HG03439 (cell line): ENCODE data around the gene HS6ST3.

Experiments used
- ATAC-seq: cut with Tn5 transposase; IDR thresholded peaks from one replicate; pipeline ENCODE4 v1.9.1; 2021; ENCODE audit warnings: mild to moderate bottlenecking, moderate library complexity; ENCODE audit not compliant: unreplicated experiment

The HS6ST3 gene

GRCh38 chr13:96700657-96701056 lies 610.8 kb downstream of the HS6ST3 start:
- no peak for ATAC-seq

- ATAC-seq: no peak
Measured at GRCh38 chr13:96707146-96707545, 617.2 kb downstream of the HS6ST3 start.

- ATAC-seq: no peak
Measured at GRCh38 chr13:96710166-96710862, 620.4 kb downstream of the HS6ST3 start.

GRCh38 chr13:96720446-96720845 lies 630.5 kb downstream of the HS6ST3 start:
- ATAC-seq: no peak

GRCh38 chr13:96726651-96727050 lies 636.7 kb downstream of the HS6ST3 start:
- ATAC-seq: no peak

GRCh38 chr13:96728463-96728862 lies 638.6 kb downstream of the HS6ST3 start:
- no peak for ATAC-seq

GRCh38 chr13:96730676-96731075 lies 640.8 kb downstream of the HS6ST3 start:
- no peak for ATAC-seq

- ATAC-seq: no peak
Measured at GRCh38 chr13:96734499-96734898, 644.6 kb downstream of the HS6ST3 start.

- ATAC-seq: no peak
Measured at GRCh38 chr13:96741779-96742178, 651.9 kb downstream of the HS6ST3 start.

GRCh38 chr13:96743296-96744089 lies 653.6 kb downstream of the HS6ST3 start:
- ATAC-seq: no peak

GRCh38 chr13:96744367-96745331 lies 654.7 kb downstream of the HS6ST3 start:
- no peak for ATAC-seq

- ATAC-seq: no peak
Measured at GRCh38 chr13:96746886-96747285, 657.0 kb downstream of the HS6ST3 start.

GRCh38 chr13:96749825-96750224 lies 659.9 kb downstream of the HS6ST3 start:
- no peak for ATAC-seq

- no peak for ATAC-seq
Measured at GRCh38 chr13:96751089-96751488, 661.2 kb downstream of the HS6ST3 start.

GRCh38 chr13:96762876-96763275 lies 673.0 kb downstream of the HS6ST3 start:
- ATAC-seq: no peak

GRCh38 chr13:96766306-96766705 lies 676.4 kb downstream of the HS6ST3 start:
- ATAC-seq: no peak

GRCh38 chr13:96768524-96768923 lies 678.6 kb downstream of the HS6ST3 start:
- no peak for ATAC-seq

- no peak for ATAC-seq
Measured at GRCh38 chr13:96769874-96770273, 680.0 kb downstream of the HS6ST3 start.

GRCh38 chr13:96771486-96772367 lies 681.8 kb downstream of the HS6ST3 start:
- ATAC-seq: peak; percentile 94

GRCh38 chr13:96772426-96772825 lies 682.5 kb downstream of the HS6ST3 start:
- ATAC-seq: no peak
